Sigmoid colon (tissue), 7 donors: ENCODE measurements around the gene ABHD16B. TPM values are rescaled to one million over a fixed set of nuclear protein-coding genes. Genes with fewer than 3 reads are reported as not detected.
"Not testable (repeated sequence)": the region's sequence is repeated elsewhere in the genome, so short reads cannot be mapped to it uniquely, and the experiment has no call there.

Source experiments
- DNase-seq: peaks from one replicate; pipeline ENCODE4 v3.0.0-alpha.2; 2019
- H3K27ac ChIP-seq, 4 donors: fragments of 200-600 bp; sonication (generic); one replicate each; pipeline ENCODE4 v1.5.1; 2016 to 2019; ENCODE audit warnings: mild to moderate bottlenecking in 1 of 4
- H3K27me3 ChIP-seq, 3 donors: fragments of 200-600 bp; sonication (generic); one replicate each; pipeline ENCODE4 v1.5.1; 2019; ENCODE audit warnings: mild to moderate bottlenecking in 1 of 3
- H3K36me3 ChIP-seq, 4 donors: fragments of 200-600 bp; sonication (generic); one replicate each; pipeline ENCODE4 v1.5.1; 2016 to 2019
- H3K4me1 ChIP-seq, 4 donors: fragments of 200-600 bp; sonication (generic); one replicate each; pipeline ENCODE4 v1.5.1; 2017 to 2019
- H3K4me3 ChIP-seq, 4 donors: fragments of 200-600 bp; sonication (generic); one replicate each; pipeline ENCODE4 v1.5.1; 2017 to 2019; ENCODE audit warnings: mild to moderate bottlenecking in 2 of 4, moderate library complexity in 1 of 4
- H3K9me3 ChIP-seq, 4 donors: fragments of 200-600 bp in 3 of 4; sonication (generic) in 3 of 4; one replicate each; pipeline versions ENCODE4 v1.5.1 to v1.6.1; 2013 to 2019
- CTCF ChIP-seq, 4 experiments: fragments of 450-650 bp in 3 of 4; fragments of 200-600 bp in 1 of 4; IDR thresholded peaks; one replicate each; pipeline ENCODE4 v1.5.1; 2016 to 2019; ENCODE audit warnings: antibody characterized with exemption in 4 of 4, mild to moderate bottlenecking in 3 of 4, moderate library complexity in 2 of 4
- EP300 ChIP-seq, 4 donors: sonication (generic); formaldehyde crosslinking; IDR thresholded peaks; one replicate each; pipeline ENCODE4 v1.6.1; 2017; ENCODE audit warnings: antibody characterized with exemption in 4 of 4
- POLR2A ChIP-seq, 2 donors: fragments of 450-650 bp; IDR thresholded peaks; one replicate each; pipeline ENCODE4 v1.6.1; 2016; ENCODE audit warnings: antibody characterized with exemption in 2 of 2, mild to moderate bottlenecking in 2 of 2, moderate library complexity in 2 of 2
- POLR2AphosphoS5 ChIP-seq, 4 donors: sonication (generic); formaldehyde crosslinking; IDR thresholded peaks; one replicate each; pipeline ENCODE4 v1.6.1; 2017; ENCODE audit warnings: antibody characterized with exemption in 4 of 4
- WGBS, 2 donors: extraction: QIAGEN DNeasy Blood & Tissue Kit; methylation state at CpG; one replicate each; pipeline ENCODE4 v1.1.7; 2013; 5-methylcytosine and 5-hydroxymethylcytosine counted together
- intact Hi-C: fragments of 100-400 bp; cut with DNase I; formaldehyde crosslinking; loops from one replicate; pipeline ENCODE4 v1.15.1; 2023
- polyA plus RNA-seq, 3 donors: library from polyadenylated mRNA; stranded (reverse); fragments of 200-250 nt; gene quantifications; one replicate each; pipeline ENCODE4 v1.2.3, GENCODE V29; 2013
- total RNA-seq, 4 donors: library from RNA; depleted of rRNA; stranded (reverse); fragments of >200 nt; gene quantifications; one replicate each; pipeline ENCODE4 v1.1.0, GENCODE V29; 2016
- donor health status: healthy with polysubstance abuse.
- donor health status: Bipolar disorder and iron deficiency.
- donor health status: healthy.

The ABHD16B gene
- total and polyA plus RNA-seq, 7 donors: 0.44 TPM; not detected in 6

DNA sequence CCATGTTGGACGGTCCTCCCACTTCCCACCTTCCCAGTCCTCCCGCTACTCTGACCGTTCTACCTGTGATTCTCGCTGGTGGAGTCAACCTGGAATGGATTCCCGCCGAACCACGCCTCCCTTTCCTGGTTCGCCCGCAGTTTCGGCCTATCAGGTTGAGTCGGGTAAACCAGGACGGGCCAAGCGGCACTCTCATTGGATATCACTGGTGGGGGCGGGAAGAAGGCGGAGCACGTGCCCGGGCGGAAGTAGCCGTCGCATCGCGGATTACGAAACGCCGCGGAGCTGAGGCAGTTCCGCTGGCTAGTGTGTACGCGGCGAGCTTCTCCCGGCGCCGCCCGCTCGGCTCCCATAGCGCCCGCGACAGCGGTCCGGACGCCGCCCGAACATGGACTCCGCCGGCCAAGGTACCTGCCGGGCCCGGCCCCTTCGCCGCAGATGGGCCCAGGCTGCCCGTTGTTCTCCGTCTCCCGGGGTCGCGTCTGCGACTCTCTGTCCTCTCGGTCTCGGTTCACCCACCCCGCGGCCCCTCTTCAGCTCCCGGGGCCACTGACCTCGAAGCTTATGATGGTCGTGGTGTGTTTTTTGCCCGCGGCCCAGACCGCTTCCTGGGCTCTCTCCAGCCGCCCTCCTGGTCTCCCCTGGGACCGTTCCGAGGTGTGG, 3.8 kb downstream of the ABHD16B start, which contains the start of gene TPD52L2:
Gene TPD52L2, plus strand, starts transcription at position 293 of the 663 bp plus-strand sequence. Its CDS starts 96 bp downstream, at position 389.
- Histone ChIP-seq H3K9me3 (no peaks in the 10 kb centered on the region), H3K27ac (peak within 1 kb of the TSS; percentile 93 to 98 (median 94)), H3K4me3 (peak within 1 kb of the TSS; percentile 84 to 96 (median 86)), H3K36me3 (peaks cover 9 to 35% (median 15%) of the 10 kb centered on the region in 4 donors), H3K4me1 (peaks cover 4 to 44% (median 25%) of the 10 kb centered on the region in 4 donors), H3K27me3 (no peaks in the 10 kb centered on the region)
- peak; percentile 99 for DNase-seq
- intact Hi-C loops: loop anchor here (2.0 to 5.0 kb wide), 3 partner anchors 30 to 78 kb away; partner anchors contain the start of gene DNAJC5
- TF ChIP-seq POLR2A (IDR thresholded peaks at IDR 0.05) (peak; percentile 61 to 83), POLR2AphosphoS5 (IDR thresholded peaks at IDR 0.05) (peak; percentile 82 to 97 (median 95)), EP300 (IDR thresholded peaks at IDR 0.05) (peak in 2 of 4 donors; percentile 27 to 37), CTCF (IDR thresholded peaks at IDR 0.05) (no peak)
- WGBS, 2 donors: 0% methylated on average over 68 of the region's 68 CpGs

DNA sequence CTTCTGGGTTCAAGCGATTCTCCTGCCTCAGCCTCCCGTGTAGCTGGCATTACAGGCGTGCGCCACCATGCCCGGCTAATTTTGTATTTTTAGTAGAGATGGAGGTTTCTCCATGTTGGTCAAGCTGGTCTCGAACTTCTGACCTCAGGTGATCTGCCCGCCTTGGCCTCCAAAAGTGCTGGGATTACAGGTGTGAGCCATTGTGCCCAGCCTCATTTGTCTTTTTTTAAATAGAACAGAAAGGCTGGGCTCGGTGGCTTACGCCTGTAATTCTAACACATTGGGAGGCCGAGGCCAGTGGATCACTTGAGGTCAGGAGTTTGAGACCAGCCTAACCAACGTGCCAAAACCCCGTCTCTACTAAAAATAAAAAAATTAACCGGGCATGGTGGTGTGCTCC, 5.7 kb downstream of the ABHD16B start:
- H3K27ac ChIP-seq, H3K9me3 ChIP-seq, H3K4me3 ChIP-seq, intact Hi-C loops, DNase-seq, H3K27me3 ChIP-seq: not testable (repeated sequence)
- 95 to 97% methylated on average over 13 of the region's 13 CpGs for WGBS, 2 donors
- H3K36me3 ChIP-seq: peaks cover 9 to 44% (median 19%) of the 10 kb centered on the region in 4 donors
- peaks cover 4 to 44% (median 25%) of the 10 kb centered on the region in 4 donors for H3K4me1 ChIP-seq

GRCh38 chr20:63868264-63868663, 7.0 kb downstream of the ABHD16B start:
- no peak overlapping the region for H3K4me3 ChIP-seq
- H3K27ac ChIP-seq: no peak overlapping the region
- WGBS, 2 donors: 95 to 97% methylated on average over 5 of the region's 5 CpGs
- H3K9me3 ChIP-seq: no peaks in the 10 kb centered on the region
- no peak for TF ChIP-seq CTCF (IDR thresholded peaks at IDR 0.05)
- no peak for TF ChIP-seq EP300 (IDR thresholded peaks at IDR 0.05)
- no peak for TF ChIP-seq POLR2AphosphoS5 (IDR thresholded peaks at IDR 0.05)
- TF ChIP-seq POLR2A (IDR thresholded peaks at IDR 0.05): no peak
- peaks cover 4 to 41% (median 24%) of the 10 kb centered on the region in 4 donors for H3K4me1 ChIP-seq
- H3K27me3 ChIP-seq: no peaks in the 10 kb centered on the region
- no peak for DNase-seq
- intact Hi-C loops: no loop called here
- H3K36me3 ChIP-seq: peaks cover 9 to 50% (median 22%) of the 10 kb centered on the region in 4 donors

GRCh38 chr20:63873477-63873971, 12.2 kb downstream of the ABHD16B start:
- H3K4me3 ChIP-seq: no peak overlapping the region
- peak overlapping the region in 3 of 4 donors; percentile 51 to 67 (median 61) for H3K27ac ChIP-seq
- peak; percentile 82 for DNase-seq
- no peaks in the 10 kb centered on the region for H3K9me3 ChIP-seq
- TF ChIP-seq CTCF (IDR thresholded peaks at IDR 0.05) (no peak), POLR2AphosphoS5 (IDR thresholded peaks at IDR 0.05) (peak; percentile 64 to 83 (median 70)), POLR2A (IDR thresholded peaks at IDR 0.05) (no peak), EP300 (IDR thresholded peaks at IDR 0.05) (peak in 2 of 4 donors; percentile 34 to 35)
- H3K4me1 ChIP-seq: no peaks in the 10 kb centered on the region
- no peaks in the 10 kb centered on the region for H3K27me3 ChIP-seq
- WGBS, 2 donors: 84 to 89% methylated on average over 14 of the region's 14 CpGs
- intact Hi-C loops: no loop called here
- peaks cover 28 to 99% (median 57%) of the 10 kb centered on the region in 4 donors for H3K36me3 ChIP-seq

DNA sequence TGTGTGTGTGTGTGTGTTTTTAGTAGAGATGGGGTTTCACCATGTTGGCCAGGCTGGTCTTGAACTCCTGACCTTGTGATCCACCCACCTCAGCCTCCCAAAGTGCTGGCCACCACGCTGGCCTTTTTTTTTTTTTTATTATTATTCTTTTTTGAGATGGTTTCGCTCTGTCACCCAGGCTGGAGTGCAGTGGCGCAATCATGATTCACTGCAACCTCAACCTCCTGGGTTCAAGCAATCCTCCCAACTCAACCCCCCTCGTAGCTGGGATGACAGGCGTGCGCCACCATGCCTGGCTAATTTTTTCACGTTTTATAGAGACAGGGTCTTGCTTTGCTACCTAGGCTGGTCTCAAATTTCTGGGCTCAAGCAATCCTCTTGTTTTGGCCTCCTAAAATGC, 12.9 kb downstream of the ABHD16B start:
- H3K27ac ChIP-seq: peak overlapping the region in 2 of 4 donors; percentile 59 to 61
- DNase-seq, H3K4me1 ChIP-seq, H3K4me3 ChIP-seq, H3K27me3 ChIP-seq, intact Hi-C loops, H3K9me3 ChIP-seq: not testable (repeated sequence)
- peaks cover 23 to 99% (median 55%) of the 10 kb centered on the region in 4 donors for H3K36me3 ChIP-seq
- 87 to 91% methylated on average over 7 of the region's 7 CpGs for WGBS, 2 donors
